ENCODE data around the gene MAGED4.

Gene MAGED4

GRCh38 chrX:52217494-52218160, 32.9 kb downstream of the MAGED4 start:
- H3K4me2 ChIP-seq (ENCODE audit: low read length) = no peak overlapping the region
- H3K9ac ChIP-seq = no peak overlapping the region
- no peak overlapping the region for H3K4me3 ChIP-seq (ENCODE audit: low read depth, low read length)
- no peaks in the 10 kb centered on the region for H3K27me3 ChIP-seq (ENCODE audit: control insufficient read depth, insufficient read depth, low read length)
- H3K36me3 ChIP-seq (ENCODE audit: control insufficient read depth, insufficient read depth, low read length) = no peaks in the 10 kb centered on the region
- no peaks in the 10 kb centered on the region for H3K4me1 ChIP-seq
- H3K79me2 ChIP-seq = no peaks in the 10 kb centered on the region
- no peak for TF ChIP-seq CTCF (IDR thresholded peaks at IDR 0.05)
- no peak overlapping the region for H3K27ac ChIP-seq
- no peak overlapping the region for H2AFZ ChIP-seq
- no peaks in the 10 kb centered on the region for H3K9me3 ChIP-seq (ENCODE audit: control insufficient read depth, low read length)

- no peaks in the 10 kb centered on the region for H3K9me3 ChIP-seq (ENCODE audit: control insufficient read depth, low read length)
- H3K9ac ChIP-seq = no peak overlapping the region
- no peaks in the 10 kb centered on the region for H3K36me3 ChIP-seq (ENCODE audit: control insufficient read depth, insufficient read depth, low read length)
- no peak overlapping the region for H2AFZ ChIP-seq
- no peaks in the 10 kb centered on the region for H3K79me2 ChIP-seq
- no peak overlapping the region for H3K27ac ChIP-seq
- H3K4me2 ChIP-seq (ENCODE audit: low read length) = no peak overlapping the region
- H3K27me3 ChIP-seq (ENCODE audit: control insufficient read depth, insufficient read depth, low read length) = no peaks in the 10 kb centered on the region
- no peaks in the 10 kb centered on the region for H3K4me1 ChIP-seq
- TF ChIP-seq CTCF (IDR thresholded peaks at IDR 0.05) = no peak
- H3K4me3 ChIP-seq (ENCODE audit: low read depth, low read length) = no peak overlapping the region
These were observed 36.2 kb downstream of the MAGED4 start for GRCh38 chrX:52220936-52221335.
